ENCODE measurements around the gene MYRFL.

DNA sequence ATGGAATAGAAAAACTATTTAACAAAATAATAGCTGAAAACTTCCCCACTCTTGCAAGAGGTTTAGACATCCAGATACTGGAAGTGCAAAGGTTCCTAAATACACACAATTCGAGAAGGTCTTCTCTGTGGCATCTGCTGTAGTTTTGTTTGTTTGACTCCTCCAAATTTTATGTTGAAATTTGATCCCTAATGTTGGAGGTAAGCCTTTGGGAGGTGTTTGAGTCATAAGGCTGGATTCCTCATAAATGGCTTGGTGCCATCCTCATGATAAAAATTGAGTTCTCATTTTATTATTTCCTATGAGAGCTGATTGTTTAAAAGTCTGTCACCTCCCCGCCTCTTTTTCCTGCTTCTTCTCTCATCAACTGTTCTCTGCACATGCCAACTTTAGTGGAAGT is 182.7 kb downstream of the MYRFL start:
- no peak for TF ChIP-seq EZH2 (IDR thresholded peaks at IDR 0.05; ENCODE audit: borderline replicate concordance, low read depth, low read length, severe bottlenecking)
- TF ChIP-seq, protein P1, sequence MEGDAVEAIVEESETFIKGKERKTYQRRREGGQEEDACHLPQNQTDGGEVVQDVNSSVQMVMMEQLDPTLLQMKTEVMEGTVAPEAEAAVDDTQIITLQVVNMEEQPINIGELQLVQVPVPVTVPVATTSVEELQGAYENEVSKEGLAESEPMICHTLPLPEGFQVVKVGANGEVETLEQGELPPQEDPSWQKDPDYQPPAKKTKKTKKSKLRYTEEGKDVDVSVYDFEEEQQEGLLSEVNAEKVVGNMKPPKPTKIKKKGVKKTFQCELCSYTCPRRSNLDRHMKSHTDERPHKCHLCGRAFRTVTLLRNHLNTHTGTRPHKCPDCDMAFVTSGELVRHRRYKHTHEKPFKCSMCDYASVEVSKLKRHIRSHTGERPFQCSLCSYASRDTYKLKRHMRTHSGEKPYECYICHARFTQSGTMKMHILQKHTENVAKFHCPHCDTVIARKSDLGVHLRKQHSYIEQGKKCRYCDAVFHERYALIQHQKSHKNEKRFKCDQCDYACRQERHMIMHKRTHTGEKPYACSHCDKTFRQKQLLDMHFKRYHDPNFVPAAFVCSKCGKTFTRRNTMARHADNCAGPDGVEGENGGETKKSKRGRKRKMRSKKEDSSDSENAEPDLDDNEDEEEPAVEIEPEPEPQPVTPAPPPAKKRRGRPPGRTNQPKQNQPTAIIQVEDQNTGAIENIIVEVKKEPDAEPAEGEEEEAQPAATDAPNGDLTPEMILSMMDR (IDR thresholded peaks at IDR 0.05; ENCODE audit: borderline replicate concordance, extremely low read depth, low read length, poor library complexity, severe bottlenecking): no peak

Measured in DND-41 (cell line).